GM18519 (cell line): ENCODE results near the gene RAE1.
A peak's percentile ranks its signal among the peaks of the same experiment; 100 is the strongest.

Experiments used
- ATAC-seq: cut with Tn5 transposase; IDR thresholded peaks from one replicate; pipeline ENCODE4 v1.9.1; 2021; ENCODE audit warnings: mild to moderate bottlenecking, moderate library complexity; ENCODE audit not compliant: unreplicated experiment, low FRiP score

Gene RAE1

DNA sequence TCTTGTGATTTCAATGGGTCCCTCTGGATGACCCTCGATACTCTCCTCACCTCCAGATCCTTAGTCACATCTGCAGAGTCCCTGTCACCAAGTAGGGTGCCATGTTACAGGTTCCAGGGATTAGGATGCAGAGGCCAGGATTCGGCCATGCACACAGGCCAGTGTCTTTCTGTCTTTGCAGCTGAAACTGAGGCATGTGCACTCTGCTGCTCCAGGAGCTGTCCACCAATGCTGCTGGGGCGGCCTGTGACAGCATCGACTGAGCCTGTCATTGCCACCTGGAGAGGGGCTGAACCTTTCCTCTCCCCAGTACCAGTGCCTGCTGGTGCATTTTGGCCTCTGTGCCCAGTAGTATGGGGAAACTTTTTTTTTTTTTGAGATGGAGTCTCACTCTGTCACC lies 35.7 kb downstream of the RAE1 start:
- no peak for ATAC-seq

DNA sequence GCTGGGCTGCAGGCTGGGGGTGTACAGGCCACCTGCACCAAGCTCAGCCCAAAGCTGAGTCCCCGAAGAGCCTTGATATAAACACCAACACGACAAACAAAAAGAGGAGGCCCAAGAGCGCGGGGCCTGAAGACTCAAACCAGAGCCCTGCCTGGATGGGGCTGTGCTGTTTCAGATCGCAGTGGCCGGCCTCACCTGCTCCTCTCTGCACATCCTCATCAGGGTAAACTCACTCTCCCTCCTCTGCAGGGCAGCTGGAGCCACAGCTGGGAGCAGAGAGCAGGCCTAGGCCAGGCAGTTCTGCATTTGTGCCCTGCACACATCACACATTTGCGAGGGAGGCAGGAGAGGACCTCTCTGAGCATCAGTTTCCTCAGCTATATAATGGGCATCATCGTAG lies 36.4 kb downstream of the RAE1 start:
- ATAC-seq, result no peak

DNA sequence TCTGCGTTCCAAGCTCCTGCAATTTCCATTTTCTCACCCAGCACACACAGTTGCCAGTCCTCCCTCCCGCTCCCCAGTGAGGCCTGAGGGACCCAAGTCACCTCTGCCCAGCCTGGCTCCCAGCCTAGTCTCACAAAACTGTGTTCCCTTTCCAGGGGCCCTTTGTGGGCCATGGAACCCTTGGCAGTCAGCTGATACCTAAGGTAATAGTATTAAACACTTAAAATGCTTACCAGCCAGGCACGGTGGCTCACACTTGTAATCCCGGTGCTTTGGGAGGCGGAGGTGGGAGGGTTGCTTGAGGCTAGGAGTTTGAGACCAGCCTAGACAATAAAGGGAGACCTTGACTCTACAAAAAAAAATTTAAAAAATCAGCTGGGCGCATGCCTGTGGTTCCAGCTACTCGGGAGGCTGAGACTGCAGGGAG lies 36.9 kb downstream of the RAE1 start:
- ATAC-seq, result no peak

- no peak for ATAC-seq
These were observed 38.1 kb downstream of the RAE1 start for GRCh38 chr20:57388953-57389694.

- no peak for ATAC-seq
These were observed 38.9 kb downstream of the RAE1 start for GRCh38 chr20:57389695-57390603.

DNA sequence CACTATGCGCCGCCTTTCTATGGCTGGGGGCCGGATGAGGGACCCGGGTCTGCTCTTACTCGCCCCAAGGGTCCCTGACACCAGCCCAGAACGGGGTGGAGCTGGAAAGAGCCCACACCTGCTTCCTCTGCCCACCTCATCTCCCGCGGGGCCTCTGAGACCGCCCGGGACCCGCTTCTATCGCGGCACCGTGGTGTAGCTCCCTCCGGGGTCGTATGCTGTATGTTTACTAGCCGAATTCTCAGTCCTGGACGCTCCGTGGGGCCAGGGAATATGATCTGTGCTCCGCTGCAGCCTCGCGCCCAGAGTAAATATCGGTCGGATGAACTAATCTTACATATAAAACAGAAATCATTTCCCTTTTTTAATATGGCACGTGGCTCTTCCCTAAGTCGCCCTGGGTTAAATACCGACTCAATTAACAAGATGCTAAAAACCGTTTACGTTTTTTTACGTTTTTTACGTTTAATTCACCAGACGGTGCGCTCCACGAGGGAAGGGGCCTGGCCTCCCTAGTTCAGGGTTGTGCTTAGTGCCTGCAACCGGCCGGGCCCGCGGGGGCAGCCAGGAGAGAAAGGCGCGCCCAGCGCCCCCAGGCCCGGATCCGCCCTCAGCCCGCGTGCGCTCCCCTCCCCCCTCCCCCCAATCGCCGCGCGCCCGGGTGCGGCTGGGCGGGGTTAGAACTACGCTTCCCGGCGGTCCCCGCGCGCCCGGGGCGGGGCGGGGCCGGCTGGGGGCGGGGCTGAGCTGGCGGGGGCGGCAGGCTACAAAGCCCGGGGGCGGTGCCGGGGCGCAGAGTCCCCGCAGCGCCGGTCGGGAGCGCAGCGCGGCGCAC lies 39.8 kb downstream of the RAE1 start, which contains the start of gene RBM38:
TSS of gene RBM38 (plus strand) at position 793 of the 835 bp plus-strand sequence. CDS start 186 bp downstream, outside the sequence.
- ATAC-seq, result peak; percentile 38

DNA sequence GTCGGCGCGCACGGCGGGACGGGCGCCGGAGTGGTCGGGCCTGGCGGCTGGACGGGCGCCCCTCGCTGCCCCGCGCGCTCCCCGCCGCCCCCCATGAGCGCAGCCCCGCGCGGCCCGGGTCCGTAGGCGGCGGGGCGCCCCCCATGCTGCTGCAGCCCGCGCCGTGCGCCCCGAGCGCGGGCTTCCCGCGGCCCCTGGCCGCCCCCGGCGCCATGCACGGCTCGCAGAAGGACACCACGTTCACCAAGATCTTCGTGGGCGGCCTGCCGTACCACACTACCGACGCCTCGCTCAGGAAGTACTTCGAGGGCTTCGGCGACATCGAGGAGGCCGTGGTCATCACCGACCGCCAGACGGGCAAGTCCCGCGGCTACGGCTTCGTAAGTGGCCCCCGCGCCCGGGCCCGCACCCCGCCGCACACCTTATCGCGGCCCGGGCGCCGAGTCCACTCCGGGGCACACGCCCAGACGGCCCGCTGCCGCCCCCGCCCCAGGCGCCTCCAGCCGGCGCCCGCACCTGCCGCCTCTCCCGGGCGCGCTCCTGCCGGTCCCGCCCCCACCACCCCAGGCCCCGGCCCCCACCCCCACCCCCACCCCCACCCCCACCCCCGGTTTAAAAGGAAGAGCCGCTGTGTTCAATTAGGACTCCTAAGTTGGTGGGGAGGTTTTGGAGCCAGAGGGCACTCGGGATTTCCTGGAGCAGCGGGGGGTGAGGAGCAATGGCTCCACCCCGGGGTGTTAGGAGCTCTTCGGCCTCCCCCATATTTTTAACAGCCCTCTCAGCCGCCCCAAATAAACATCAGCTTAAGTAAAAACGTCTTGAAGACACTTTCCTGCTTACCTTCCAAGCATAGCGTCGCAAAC lies 40.6 kb downstream of the RAE1 start:
- ATAC-seq, result no peak

- ATAC-seq, result no peak
These were observed 41.6 kb downstream of the RAE1 start for GRCh38 chr20:57392512-57393271.

DNA sequence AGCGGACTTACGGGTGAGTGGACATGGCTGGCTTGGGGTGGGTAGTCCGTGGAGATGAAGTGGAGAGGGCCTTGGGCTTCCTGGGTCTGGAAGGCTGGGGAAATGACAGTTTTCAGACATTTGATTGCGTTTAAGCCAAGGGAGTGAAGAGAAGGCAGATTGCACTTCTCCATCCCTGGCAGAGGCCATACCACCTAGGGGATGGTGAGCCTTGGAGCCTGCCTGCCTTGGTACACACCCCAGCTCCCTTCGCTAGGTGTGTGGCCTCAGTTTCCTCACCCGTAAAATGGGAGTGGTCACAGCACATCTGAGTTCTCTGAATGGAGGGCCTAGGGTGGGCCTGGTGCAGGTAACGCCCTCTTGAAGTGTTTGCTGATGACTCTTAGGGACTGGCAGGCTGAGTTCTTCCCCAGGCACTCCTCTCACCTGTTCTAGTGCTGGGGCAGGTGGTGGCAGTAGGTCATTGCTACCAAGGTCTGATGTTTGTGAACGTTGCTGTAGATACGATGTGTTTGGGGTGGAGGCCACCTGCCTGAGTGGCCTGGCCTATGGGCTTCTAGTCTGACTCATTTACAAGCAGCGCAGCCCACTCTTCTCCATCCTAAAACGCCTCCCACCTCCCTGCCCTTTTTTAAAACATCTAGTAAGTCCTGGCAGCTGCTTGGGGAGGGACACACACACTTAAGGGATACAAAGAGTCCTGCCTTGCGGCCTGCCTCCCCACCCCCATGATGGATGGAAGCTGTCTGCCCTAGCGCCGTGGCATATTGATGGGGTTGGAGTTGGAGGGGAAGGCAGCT lies 42.5 kb downstream of the RAE1 start:
- ATAC-seq, result no peak

DNA sequence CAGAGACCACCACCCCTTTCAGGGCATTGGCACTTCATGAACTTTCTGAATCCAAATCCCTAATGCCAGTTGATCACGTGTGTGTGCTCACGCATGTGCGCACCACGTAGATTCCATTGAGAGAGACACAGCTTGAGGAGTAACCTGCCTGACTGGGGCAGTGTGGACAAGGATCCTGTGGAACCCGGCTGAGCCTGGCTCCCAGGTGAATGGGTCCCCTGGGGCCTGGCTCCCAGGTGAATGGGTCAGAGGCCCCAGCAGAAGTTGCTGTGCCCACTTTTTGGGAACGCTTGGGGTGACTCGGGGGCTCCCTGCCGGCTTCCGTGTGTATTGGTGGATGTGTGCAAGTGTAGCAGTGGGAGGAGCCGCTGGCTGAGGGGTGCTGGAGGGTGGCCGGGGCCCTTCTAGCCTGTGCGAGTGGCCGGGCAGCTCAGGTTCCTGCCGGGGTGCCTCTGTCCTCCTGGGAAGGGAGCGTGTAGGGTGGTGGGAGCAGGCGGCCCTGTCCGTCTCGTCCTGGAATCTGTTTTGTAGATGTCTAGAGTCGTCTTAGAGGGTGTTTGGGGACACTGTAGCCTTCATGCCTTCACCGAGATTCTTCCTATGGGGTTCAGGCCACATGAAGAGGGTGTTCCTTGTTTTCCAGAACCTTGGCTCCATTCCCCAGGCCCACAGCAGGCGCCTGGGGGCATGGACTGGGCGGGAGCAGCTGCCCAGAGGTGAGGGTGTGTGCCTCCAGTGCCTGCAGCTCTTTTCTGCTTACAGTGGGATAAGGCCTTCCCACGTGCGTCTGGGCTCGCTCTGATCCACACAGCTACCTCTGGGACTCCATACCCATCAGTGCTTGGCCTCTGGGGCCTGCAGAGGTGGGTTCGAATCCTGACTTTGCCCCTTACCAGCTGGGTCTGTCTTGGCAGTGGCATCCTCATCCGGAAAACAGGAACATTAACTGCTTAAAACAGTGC lies 43.3 kb downstream of the RAE1 start:
- no peak for ATAC-seq

DNA sequence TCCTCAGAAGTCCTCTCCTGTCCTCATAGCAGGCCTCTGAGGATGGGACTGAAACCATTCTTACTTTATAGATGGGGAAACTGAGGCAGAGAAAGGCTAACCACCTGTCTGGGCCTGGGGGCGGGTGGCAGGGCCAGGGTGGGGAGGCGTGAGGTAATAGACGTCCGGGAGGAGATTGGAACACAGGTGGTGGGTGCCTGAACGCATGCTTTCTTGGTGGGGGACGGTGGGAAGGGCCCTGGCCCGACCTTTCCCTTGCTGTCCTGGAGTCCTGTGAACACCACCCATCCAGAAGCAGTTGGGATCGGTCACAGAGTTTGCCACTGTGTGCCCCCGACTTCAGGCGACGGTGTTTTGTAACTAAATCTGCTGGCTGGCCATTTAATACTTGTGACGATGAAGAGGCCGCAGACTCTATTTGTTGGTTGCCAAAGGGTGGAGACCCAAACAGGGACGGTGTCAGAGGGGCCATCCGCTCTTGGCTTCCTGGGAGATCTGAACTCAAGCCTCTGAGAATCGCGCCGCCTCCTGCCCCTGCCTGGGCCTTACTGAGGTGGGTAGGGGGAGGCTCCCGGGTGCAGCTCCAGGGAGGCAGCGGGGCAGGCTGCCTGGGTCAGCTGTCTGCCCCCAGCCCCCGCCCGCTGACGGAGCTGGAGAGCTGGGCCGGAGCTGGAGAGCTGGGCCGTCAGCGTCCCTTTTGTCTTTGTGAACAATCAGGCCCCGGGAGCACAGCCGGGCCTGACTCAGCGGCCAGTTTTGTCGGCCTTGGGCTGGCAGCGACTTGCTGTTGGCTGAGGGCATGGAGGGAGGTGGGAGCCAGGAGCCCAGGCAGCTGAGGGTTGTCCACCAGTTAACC lies 44.3 kb downstream of the RAE1 start:
- no peak for ATAC-seq

DNA sequence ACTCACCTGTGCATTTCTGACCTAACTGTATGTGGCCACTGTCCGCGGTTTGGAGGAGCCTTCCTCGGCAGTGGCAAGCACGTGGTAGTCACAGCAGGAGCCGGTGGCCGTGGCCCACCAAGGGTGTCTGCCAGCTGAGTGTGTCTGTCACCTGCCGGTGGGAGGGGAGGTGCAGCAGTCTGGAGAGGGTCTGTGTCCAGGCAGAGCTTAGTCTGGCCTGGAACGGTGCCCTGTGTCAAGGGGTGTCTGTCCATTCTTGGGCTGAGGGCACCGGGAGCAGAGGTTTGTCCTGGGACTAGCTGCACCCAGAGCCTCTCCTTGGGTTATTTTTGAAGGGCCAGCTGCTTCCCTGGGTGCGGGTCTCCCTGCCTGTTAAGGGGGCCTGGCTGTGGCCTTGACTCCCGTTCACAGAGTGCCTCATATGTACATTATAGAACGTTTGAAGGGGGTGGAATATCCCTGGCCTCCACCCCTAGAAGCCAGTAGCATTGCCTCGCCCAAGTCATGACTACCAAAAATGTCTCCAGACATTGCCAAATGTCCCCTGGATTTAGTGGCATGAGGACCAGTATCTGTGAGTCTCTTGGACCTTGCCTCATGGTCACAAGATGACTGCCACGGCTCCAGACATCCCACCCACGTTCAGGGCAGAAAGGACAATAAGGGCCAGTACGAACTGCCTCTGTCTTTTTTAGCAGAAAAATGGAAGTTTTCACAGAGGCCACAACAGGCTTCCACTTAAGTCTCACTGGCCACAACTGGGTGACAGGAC lies 45.3 kb downstream of the RAE1 start:
- ATAC-seq, result no peak

GRCh38 chr20:57396984-57397692 lies 46.1 kb downstream of the RAE1 start:
- ATAC-seq, result no peak

- peak; percentile 9 for ATAC-seq
These were observed 46.6 kb downstream of the RAE1 start for GRCh38 chr20:57397693-57398108.
